Activated naive CD8-positive, alpha-beta T cell treated with anti-CD3 and anti-CD28 coated beads, Interleukin-2, amount 50 U/mL, for 16 hours (primary cell): ENCODE data around the gene BCAR3.

ENCODE experiments used
- DNase-seq: peaks from one replicate; pipeline ENCODE4 v3.0.0-alpha.2; 2020; ENCODE audit warnings: low read depth, low spot score

Gene BCAR3

GRCh38 chr1:93616221-93616995 is 65.2 kb downstream of the BCAR3 start:
- DNase-seq: no peak

DNA sequence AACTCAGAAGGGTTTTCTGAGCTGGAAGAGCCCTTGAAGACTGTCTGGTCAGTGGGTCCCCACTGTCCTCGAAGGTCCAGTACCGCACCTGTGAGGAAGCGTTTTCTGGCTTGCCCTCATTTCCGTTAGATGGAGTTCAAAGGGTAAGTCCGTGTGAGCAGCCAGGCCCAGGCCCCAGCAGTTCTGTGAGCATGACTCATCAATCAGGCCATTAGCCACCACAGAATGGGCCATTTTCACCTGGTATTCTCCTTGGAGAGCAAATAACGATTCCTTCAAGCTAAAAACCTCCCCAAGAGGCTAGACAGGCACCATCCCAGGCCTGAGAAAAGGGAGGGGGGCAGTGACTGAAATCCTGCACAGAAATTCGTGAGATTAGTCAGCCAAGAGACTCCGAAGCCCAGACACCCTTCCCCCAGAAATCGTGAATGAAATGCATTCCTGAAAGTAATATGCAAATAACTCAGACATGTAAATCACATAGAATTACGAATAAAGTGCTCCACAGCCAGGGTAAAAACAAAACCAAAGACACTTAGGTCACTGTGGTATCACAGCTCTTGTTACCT is 66.0 kb downstream of the BCAR3 start:
- no peak for DNase-seq

GRCh38 chr1:93614986-93615581 is 66.6 kb downstream of the BCAR3 start:
- no peak for DNase-seq

DNA sequence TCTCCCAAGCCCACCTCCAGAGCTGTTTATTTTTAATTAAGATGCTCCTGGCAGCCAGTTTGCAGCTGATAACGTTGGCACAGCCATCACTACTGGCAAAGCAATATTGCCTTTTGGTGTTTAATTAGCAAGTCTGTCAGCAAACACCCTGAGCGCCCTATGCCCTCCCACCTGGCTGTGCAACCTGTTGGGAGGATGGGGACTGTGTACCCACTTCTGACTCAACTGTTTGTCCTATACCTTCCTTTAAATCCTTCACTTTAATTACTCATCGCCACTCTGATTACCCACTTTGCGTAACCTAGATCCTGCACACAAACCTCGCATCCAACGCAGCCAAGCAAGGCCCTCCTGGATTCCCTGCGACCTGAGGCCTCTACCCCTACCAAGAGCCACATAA is 67.1 kb downstream of the BCAR3 start:
- no peak for DNase-seq

GRCh38 chr1:93613898-93614297 is 67.7 kb downstream of the BCAR3 start:
- no peak for DNase-seq

DNA sequence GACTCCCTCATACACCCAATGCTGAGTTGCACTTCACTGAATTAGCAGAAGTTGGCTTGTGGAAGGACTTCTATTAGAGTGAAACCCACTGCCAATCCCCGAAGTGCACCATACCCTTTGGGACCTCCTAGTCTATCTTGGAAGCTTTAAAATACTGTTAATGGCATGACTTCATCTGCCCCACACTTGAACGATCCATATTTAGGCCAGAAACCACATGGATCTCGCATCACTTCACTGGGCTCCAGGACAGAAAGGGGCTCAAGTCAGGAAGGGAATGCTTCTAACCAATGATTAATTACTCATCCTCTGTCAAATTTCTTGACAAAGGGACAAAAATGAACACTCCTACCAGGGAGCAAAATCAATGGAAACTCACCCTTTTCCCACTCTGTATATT is 69.1 kb downstream of the BCAR3 start:
- no peak for DNase-seq

DNA sequence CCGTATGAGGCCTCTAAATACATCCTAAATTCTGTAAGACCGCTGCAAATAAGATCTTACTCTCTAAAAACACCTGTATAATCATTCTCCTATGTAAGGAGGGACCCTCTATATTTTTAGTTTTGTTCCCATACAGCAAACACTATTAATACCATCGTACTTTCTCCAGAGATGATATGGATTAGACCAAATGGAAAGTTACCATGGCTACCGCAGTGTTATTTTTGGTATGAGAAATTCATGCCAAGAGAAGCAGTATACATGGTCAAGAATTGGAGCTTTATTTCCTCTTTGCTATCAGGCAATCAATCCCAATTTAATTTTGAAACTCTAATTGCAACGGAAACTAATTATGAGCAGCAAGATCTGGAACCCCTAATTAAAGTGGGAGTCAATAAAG is 70.0 kb downstream of the BCAR3 start:
- DNase-seq: no peak

DNA sequence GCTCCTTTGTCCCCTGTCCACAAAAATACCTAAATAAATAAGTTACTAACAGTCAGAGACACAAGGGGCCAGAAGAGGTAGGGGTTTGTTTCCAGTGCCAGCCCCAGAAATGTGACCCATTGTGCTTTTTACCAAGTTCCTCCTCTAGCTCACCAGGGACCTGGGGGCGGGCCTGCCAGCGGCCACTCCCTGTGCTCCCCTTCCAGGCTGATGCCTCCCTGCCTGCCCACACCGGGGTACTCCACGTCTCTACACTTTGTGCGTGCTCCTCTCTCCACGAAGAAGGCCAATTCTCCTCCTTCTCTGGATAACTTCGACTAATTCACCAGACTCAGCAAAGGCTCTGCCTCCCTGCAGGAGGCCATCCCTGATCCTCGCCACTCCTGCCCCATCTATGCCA is 72.1 kb downstream of the BCAR3 start:
- DNase-seq: no peak

DNA sequence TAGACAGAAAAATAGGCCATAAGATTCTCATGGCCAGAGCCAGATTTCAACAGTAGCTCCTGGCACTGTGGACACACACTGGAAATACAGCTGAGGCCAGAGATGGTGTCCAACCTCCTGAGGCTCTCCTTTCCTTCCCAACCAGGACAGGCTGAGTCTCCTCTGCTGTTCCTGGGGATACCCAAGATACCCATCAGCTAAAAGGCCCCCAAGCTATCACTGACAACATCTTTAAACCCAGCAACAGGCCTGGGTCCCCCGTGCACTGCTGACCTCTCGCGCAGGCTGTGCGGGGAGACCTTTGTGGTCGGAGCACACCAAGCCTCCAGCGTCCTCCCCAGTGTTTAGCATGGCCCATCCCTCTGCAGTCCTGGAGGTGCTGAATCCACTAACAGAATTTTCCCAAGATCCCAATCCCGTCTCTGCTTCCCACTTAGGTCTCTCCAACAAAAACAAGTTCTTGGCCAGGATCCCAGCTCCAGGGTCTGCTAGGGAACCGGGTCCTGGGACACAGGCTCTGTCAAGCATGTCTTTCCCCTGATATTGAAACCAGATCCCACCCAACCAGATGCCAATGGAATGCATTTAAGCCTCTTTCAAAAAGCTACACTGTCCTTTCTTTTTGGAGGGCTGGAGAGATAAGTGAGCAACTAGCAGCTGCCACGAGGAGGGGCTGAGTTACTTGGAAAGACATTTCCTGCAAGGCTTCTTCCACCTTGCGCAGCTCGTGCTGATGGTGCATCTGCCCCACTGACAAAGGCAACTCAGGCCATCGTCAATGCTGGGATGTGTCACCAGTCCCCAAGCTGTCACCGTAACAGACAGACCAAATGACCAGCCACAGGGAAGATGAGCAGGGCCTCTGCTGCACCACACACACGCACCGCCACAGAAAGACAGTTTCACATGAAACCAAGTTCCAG is 73.2 kb downstream of the BCAR3 start:
- no peak for DNase-seq

DNA sequence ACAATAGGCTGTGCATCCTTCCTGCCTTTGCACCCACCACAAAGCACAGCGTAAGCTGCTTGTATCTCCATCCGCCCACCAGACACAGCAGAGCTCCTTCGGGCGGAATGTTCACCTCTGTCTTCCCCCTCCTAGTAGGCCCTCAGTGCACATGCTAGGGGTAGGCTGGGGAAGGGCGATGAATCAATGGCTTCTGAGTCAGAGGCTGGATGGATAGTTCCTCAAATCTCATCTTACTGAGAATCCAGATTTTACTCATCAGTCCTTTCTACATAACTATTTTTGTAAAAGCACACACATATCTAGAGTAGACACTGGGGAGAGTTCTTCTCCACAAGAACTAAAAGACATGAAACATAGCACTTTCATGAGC is 73.8 kb downstream of the BCAR3 start:
- DNase-seq: no peak

DNA sequence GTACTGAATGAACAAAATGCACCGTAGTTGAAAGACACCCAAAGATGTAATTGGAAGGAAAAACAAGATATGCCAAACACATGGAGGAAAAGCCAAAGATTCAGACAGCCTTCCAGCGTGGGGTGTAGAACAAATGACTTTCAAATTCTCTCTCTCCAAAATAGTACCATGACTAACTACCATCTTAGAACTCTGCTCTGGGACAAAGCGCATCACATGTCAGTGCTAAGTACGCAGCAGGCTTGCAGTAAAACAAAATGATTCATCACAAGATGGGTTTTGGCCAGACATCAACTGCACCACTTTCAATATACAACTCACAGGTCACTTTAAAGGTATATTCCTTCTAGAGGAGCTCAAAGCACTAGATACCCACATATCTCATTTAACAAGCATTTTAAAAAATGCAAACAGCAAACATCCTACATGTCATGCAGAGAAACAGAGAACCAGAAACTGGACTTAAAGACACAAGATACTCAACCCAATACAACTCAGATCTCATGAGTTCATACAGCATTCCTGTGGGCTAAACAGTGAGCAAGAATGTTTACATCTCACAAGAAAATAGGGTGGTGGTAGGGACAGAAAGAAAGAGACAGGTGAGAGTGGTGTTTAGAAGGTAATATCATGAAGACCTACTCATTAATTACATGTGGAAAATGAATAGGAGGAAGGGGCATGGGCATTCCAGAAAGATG is 75.7 kb downstream of the BCAR3 start:
- no peak for DNase-seq

DNA sequence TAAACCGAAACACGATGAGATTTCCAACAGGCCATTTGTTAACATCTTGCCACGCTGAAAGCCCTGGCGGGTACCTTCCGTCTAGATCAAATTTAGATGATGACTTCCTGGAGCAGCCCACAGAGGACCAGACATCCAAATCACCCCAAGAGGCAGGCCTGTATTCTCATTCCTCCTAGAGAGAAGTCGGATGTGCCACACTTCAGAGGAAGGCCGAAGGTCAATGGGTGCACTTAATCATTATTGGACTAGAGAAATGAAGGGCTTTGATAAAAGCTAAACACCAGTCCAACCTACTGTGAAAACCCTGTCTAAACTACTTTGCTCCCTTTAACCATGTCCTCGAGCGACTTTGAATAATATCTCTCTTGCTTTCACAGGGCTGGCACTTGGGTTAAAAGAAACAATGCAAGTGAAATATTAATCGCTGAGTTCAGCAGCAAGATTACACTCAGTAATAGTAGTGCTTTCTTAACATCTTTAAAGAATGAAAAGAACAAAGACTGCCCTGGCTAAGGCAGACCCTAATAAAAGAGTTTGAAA is 76.5 kb downstream of the BCAR3 start:
- no peak for DNase-seq

DNA sequence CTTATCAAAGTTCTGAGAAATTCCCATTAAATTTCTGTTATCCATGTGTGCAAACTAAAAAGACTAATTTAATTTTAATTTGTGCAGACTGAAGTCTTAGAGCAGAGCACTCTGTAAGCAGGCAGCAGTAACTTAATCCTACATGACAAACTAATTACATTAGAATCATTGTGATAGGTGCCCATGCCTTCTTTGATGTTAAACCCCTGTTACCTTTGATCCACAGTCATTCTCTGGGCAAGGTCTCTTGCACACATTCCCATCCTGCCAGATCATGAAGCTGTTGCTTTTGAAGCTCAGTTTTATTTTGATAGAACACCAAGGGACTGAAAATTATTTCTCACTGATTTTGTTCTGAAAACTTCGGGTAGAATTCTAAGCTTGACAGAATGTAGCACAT is 77.2 kb downstream of the BCAR3 start:
- no peak for DNase-seq

GRCh38 chr1:93603601-93604000 is 78.0 kb downstream of the BCAR3 start:
- DNase-seq: no peak

GRCh38 chr1:93603106-93603505 is 78.5 kb downstream of the BCAR3 start:
- DNase-seq: no peak

GRCh38 chr1:93602101-93602500 is 79.5 kb downstream of the BCAR3 start:
- no peak for DNase-seq

DNA sequence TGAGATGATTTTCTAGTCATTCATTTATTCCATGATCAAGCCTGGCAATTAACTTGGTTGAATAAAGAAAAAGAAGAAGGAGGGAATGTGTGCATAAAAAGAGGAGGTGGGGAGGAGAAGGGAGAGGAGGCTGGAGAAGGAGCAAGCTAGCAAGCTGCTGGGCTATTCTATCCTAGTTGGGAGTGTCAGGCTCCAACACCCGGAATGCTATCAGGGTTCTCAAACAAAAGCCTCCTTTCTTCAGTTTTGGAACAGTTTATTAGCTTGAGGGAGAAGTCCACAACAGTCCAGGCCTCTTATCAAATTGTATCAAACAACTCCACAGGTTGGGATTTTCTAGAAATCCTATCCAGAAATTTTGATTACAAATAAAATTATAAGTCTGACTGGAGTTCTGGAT is 80.0 kb downstream of the BCAR3 start:
- DNase-seq: no peak

GRCh38 chr1:93600663-93601062 is 81.0 kb downstream of the BCAR3 start:
- no peak for DNase-seq

DNA sequence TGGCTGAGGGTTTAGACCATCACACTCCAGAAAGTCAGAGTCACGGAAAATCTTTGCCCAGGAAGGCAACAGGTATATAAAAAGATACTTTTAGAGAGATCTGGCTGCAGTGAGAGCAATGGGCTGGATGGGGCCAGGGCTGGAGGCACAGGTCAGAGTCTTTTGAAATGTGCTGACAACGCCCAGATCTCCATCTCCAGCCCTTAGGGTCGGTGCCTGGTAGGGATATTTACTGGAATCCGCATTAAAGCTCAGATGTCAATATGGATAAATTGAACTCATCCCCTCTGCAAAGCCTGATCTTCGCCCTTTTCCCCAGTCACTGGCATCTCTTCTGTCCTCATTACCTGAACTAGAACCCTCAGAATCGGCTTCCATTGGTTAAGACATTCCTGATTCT is 82.2 kb downstream of the BCAR3 start:
- no peak for DNase-seq

DNA sequence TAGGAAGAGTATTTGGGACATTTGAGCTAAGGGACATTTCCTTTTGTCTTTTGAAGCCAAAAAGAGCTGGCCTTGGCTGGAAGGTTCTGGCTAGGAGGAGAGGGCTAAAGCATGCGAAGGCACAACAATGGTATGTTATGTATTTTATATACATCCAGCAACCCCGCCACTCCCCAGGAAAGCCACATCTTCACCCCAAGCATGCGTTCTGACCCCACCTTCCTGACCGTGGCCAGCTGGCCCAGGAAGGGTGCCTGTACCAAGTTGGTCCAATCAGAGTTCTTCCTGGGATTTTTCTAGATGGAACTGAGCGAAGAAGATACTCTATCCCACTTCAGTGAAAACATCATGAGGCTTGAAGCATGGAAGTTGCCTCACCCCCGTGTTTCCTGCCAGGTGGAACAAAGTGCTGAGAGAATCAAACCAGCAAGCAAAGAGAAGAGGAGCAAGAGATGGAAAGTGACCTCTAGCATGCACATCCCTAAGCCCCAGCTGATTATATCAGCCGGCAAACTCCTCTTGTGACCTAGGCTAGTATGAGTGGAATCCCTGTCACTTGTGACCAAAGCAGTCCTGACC is 82.7 kb downstream of the BCAR3 start:
- DNase-seq: no peak

- no peak for DNase-seq
Observed at GRCh38 chr1:93598396-93598795, 83.2 kb downstream of the BCAR3 start.
